MM.1S (cell line): ENCODE measurements around the gene FEM1C.

Source experiments
- CTCF ChIP-seq: fragments of 300-600 bp; sonication (generic); IDR thresholded peaks from 2 replicates; pipeline ENCODE4 v1.5.1; 2016; ENCODE audit warnings: antibody characterized with exemption, low read length, mixed read lengths
- EZH2 ChIP-seq: fragments of 300-600 bp; sonication (generic); optimal IDR thresholded peaks from 2 replicates; pipeline ENCODE3; 2017; ENCODE audit warnings: low read depth, mild to moderate bottlenecking, antibody characterized with exemption, low read length, mixed read lengths
- EZH2phosphoT487 ChIP-seq: fragments of 300-600 bp; sonication (generic); IDR thresholded peaks from 2 replicates; pipeline ENCODE4 v1.6.1; 2018; ENCODE audit warnings: antibody characterized with exemption, low read length

- TF ChIP-seq EZH2 (no peak), CTCF (no peak), EZH2phosphoT487 (no peak)
Observed at GRCh38 chr5:115561176-115561575, 16.6 kb upstream of the FEM1C start.
